ENCODE data around the gene DGCR8. TPM values are rescaled to one million over a fixed set of nuclear protein-coding genes. Genes with fewer than 3 reads are reported as not detected.

Gene DGCR8
- total RNA-seq, 2 experiments from 2014 or later, result 54.3 to 54.5 TPM

DNA sequence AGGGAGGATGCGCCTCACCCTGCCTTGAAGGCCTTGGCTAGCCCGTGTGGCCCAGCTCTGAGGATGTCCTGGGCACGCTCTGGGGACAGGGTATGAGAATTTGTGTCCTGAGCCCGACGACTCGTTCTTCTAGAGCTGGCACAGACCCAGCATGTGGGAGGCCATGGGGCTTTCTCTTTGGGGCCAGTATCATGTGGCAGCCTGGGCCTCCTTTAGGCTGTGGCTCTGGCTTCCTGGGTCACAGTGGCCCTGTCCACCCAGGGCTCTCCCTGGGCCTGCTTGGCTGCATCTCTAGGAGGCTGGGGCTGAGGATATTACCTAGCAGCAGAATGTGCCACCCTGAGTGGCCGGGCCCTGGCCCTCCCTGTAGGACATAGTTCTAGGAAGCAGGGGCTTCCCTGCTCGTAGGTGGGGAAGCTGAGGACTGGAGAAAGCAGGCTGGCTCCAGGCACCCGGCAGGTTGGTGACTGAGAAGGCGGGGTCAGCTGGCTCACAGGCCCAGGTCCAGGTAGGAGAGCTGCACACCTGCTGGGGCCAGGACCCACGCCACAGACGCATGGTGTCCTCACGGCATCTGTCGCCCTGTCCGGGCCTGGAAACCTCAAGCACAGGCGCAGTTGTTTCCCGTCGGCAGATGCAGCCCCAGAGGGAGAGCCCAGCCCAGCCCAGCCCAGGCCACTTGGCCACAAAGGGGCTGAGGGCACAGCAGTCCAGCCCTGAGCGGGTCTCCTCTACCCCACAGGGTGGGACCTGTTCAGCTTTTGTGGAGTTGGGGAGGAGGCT lies 64.0 kb downstream of the DGCR8 start:
- Mint-ChIP-seq H3K9me3 (no peaks in the 10 kb centered on the region), H3K4me1 (no peaks in the 10 kb centered on the region), H3K36me3 (peaks cover 1% of the 10 kb centered on the region), H3K4me3 (no peak overlapping the region), H3K27me3 (no peaks in the 10 kb centered on the region), H3K27ac (no peak overlapping the region)
- POLR2A ChIA-PET, result no interaction called here
- ATAC-seq (ENCODE audit: low read depth), result no peak
- DNase-seq, result no peak

DNA sequence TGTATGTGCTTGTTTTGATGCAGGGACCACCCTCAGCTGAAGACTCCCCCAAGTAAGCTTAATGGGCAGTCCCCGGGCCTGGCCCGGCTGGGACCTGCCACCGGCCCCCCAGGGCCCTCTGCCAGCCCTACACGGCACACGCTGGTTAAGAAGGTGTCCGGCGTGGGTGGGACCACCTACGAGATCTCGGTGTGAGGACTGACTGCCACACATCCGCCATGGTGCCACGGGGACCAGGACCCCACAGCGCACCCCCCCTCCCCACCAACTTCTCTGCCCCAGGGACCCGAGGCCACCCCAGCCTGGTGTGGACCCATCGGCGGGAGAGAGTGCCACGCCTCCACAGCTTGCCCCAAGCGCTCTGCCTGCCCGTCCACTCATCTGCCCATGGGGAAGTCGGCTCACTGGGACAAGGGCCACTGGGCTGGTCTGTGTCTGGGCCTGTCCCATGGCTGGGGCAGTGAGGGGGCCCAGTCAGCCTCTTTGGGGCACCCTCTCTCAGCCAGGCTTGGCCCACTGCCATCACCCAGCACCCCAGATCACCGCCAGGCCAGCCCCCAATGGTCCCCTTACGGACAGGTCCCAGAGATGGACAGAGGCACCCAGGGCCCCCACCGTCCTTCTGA lies 65.3 kb downstream of the DGCR8 start:
- no peaks in the 10 kb centered on the region for H3K27me3 Mint-ChIP-seq
- H3K27ac Mint-ChIP-seq, result no peak overlapping the region

GRCh38 chr22:20145832-20146223 lies 65.8 kb downstream of the DGCR8 start:
- no peaks in the 10 kb centered on the region for H3K27me3 Mint-ChIP-seq
- DNase-seq (no peak), ATAC-seq (ENCODE audit: low read depth) (no peak)
- H3K36me3 Mint-ChIP-seq, result no peaks in the 10 kb centered on the region
- H3K9me3 Mint-ChIP-seq, result no peaks in the 10 kb centered on the region
- H3K4me3 Mint-ChIP-seq, result no peak overlapping the region
- no peak overlapping the region for H3K27ac Mint-ChIP-seq
- no peaks in the 10 kb centered on the region for H3K4me1 Mint-ChIP-seq
- POLR2A ChIA-PET, result no interaction called here

More for the DNA sequence above, 65.3 kb downstream of the DGCR8 start:
- ATAC-seq (ENCODE audit: low read depth) (no peak), DNase-seq (no peak)
- no peaks in the 10 kb centered on the region for H3K4me1 Mint-ChIP-seq
- H3K4me3 Mint-ChIP-seq, result no peak overlapping the region
- POLR2A ChIA-PET, result no interaction called here
- H3K36me3 Mint-ChIP-seq, result no peaks in the 10 kb centered on the region
- H3K9me3 Mint-ChIP-seq, result no peaks in the 10 kb centered on the region

GRCh38 chr22:20146777-20147176 lies 66.7 kb downstream of the DGCR8 start:
- DNase-seq, result no peak
- H3K27me3 Mint-ChIP-seq, result no peaks in the 10 kb centered on the region

GRCh38 chr22:20147237-20147988 lies 67.4 kb downstream of the DGCR8 start:
- H3K4me1 Mint-ChIP-seq, result no peaks in the 10 kb centered on the region
- no peaks in the 10 kb centered on the region for H3K27me3 Mint-ChIP-seq
- POLR2A ChIA-PET, result no interaction called here
- DNase-seq, result no peak
- no peaks in the 10 kb centered on the region for H3K36me3 Mint-ChIP-seq
- no peak overlapping the region for H3K4me3 Mint-ChIP-seq
- no peak overlapping the region for H3K27ac Mint-ChIP-seq
- ATAC-seq (ENCODE audit: low read depth), result no peak
- no peaks in the 10 kb centered on the region for H3K9me3 Mint-ChIP-seq

More at GRCh38 chr22:20146777-20147176, 66.7 kb downstream of the DGCR8 start:
- Mint-ChIP-seq H3K36me3 (no peaks in the 10 kb centered on the region), H3K4me1 (no peaks in the 10 kb centered on the region), H3K27ac (no peak overlapping the region), H3K4me3 (no peak overlapping the region), H3K9me3 (no peaks in the 10 kb centered on the region)
- POLR2A ChIA-PET, result no interaction called here
- ATAC-seq (ENCODE audit: low read depth), result no peak

DNA sequence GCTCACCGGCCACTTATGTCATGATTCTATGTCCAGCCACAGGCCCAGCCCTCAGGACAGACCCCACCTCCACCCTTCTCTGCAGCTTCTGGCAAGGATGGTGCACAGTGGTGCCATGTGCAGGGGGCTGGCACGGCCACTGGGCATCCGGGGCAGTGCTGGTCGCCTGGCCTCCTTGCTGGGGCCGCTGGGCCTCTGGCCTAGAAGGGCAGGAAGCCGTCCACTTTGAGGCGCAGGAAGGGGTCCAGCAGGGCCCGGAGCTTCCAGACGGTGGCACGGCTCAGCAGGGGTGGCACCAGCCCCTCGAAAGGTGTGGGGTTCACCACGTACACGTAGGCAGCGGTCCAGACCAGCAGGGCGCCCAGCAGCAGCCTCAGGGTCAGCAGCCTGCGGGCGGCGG lies 68.4 kb downstream of the DGCR8 start:
- H3K9me3 Mint-ChIP-seq, result no peaks in the 10 kb centered on the region
- POLR2A ChIA-PET, result no interaction called here
- no peak for ATAC-seq (ENCODE audit: low read depth)

DNA sequence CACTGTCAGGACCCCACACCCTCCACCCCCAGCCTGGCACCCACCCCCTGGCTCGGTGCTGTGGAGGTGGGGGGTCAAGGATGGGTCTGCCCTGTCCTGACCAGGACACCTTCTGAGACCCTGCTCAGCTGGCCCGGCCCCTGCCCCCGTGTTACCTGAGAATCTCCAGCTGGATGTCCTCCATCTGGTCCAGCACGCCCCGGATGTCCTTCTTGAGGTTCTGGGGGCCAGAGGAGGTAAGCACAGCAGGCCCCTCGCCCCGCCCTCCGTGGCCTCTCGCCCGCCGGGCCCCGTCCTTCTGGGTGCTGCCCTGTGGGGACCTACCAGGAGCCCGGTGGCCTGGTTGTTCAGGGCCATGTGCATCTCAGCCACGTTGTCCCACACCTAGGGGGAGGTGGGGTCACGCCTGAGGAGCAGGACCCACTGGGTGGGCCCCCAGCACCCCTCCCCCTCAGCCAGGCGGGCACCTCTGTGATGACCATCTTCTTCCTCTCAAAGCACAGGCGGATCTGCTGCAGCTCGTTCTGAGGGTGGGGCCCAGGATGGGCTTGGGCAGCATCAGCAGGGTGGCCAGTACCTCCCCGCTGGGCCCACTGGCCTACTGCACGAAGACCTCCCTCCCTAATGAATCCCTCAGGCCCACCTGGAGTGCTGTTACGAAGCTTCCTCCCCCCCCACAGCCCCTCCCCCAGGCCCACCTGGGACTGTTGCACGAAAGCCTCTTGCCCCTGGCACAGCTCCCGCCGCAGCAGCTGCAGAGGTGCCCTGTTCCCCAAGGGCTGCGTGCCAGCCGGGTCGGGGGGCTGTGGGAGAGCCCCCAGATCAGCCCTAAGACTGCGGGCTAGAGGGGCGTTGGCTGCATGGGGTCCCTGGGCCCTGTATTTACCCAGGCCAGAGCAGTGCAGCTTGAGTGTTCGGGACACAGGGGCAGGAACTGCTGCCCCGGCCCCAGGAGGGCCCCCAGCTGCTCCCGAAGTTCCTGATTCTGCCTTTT lies 69.5 kb downstream of the DGCR8 start:
- Mint-ChIP-seq H3K4me1 (no peaks in the 10 kb centered on the region), H3K27me3 (no peaks in the 10 kb centered on the region), H3K4me3 (no peak overlapping the region), H3K9me3 (no peaks in the 10 kb centered on the region), H3K36me3 (no peaks in the 10 kb centered on the region), H3K27ac (no peak overlapping the region)
- POLR2A ChIA-PET, result no interaction called here
- DNase-seq (no peak), ATAC-seq (ENCODE audit: low read depth) (no peak)

More for the DNA sequence above, 68.4 kb downstream of the DGCR8 start:
- Mint-ChIP-seq H3K36me3 (no peaks in the 10 kb centered on the region), H3K27ac (no peak overlapping the region), H3K4me1 (no peaks in the 10 kb centered on the region), H3K27me3 (no peaks in the 10 kb centered on the region), H3K4me3 (no peak overlapping the region)
- no peak for DNase-seq

DNA sequence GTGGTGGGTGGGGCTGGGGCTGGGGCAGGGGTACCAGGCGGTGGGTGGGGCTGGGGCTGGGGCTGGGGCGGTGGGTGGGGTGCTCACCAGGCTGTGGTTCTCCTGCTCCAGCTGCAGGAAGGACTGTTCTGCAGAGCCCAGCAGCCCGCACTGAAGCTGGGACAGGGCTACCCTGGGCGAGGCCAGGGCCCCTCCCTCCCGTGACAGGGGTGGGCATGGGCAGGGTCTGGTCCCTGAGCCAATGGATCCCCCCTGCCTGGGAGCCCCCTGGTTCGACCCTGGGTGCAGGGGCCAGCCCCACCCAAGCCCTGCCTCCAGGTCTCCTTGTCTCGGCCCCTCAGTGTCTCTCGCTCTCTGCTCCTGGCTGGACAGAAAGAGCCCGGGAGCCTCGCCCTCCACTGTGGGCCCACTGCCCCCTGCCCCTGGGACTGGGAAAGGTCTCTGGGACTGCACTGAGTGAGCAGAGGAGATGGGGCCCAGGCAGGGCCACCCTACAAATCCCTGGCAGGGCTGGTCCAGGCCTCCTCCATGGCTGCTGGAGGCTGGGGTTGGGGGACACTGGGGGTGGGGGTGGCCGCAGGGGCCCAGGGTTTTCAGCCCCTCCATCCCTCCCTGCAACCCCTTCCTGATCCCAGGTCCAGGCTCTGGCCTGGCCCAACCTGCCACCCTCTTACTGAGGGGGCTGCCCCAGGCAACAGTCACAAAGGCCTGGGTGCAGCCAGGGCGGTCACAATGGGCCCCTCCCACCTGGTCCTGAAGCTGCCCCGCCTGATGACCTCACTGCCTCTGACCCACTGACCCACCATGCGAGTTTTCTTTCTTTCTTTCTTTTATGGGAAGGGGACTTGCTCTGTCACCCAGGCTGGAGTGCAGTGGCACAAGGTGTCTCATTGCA lies 70.6 kb downstream of the DGCR8 start, which contains the start of gene CCDC188:
CCDC188 (minus strand) TSS at position 675 of the 895 bp plus-strand sequence; CDS start at position 606, 69 bp downstream.
- no peaks in the 10 kb centered on the region for H3K4me1 Mint-ChIP-seq
- no peaks in the 10 kb centered on the region for H3K36me3 Mint-ChIP-seq
- DNase-seq (no peak), ATAC-seq (ENCODE audit: low read depth) (no peak)
- H3K9me3 Mint-ChIP-seq, result no peaks in the 10 kb centered on the region
- no peak within 1 kb of the TSS for H3K27ac Mint-ChIP-seq
- POLR2A ChIA-PET, result no interaction called here
- no peaks in the 10 kb centered on the region for H3K27me3 Mint-ChIP-seq
- H3K4me3 Mint-ChIP-seq, result no peak within 1 kb of the TSS

DNA sequence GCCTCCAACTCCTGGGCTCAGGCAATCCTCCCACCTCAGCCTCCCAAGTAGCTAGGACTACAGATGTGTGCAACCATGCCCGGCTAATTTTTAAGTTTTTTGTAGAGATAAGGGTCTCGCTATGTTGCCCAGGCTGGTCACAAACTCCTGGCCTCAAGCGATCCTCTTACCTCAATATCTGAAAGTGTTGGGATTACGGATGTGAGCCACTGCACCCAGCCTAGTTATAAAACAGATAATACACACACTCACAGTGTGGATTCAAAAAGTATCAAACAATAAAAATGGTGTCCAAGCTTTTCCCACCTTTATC lies 71.2 kb downstream of the DGCR8 start:
- no peak for DNase-seq
- no peak overlapping the region for H3K27ac Mint-ChIP-seq
- no peak overlapping the region for H3K4me3 Mint-ChIP-seq
- POLR2A ChIA-PET, result no interaction called here
- no peaks in the 10 kb centered on the region for H3K9me3 Mint-ChIP-seq
- ATAC-seq (ENCODE audit: low read depth), result no peak
- no peaks in the 10 kb centered on the region for H3K4me1 Mint-ChIP-seq
- no peaks in the 10 kb centered on the region for H3K27me3 Mint-ChIP-seq
- H3K36me3 Mint-ChIP-seq, result no peaks in the 10 kb centered on the region

- H3K4me3 Mint-ChIP-seq, result no peak overlapping the region
- no peaks in the 10 kb centered on the region for H3K36me3 Mint-ChIP-seq
- DNase-seq (no peak), ATAC-seq (ENCODE audit: low read depth) (no peak)
- H3K4me1 Mint-ChIP-seq, result no peaks in the 10 kb centered on the region
- no peak overlapping the region for H3K27ac Mint-ChIP-seq
- H3K9me3 Mint-ChIP-seq, result no peaks in the 10 kb centered on the region
- POLR2A ChIA-PET, result no interaction called here
- no peaks in the 10 kb centered on the region for H3K27me3 Mint-ChIP-seq
Measured at GRCh38 chr22:20152464-20152890, 72.4 kb downstream of the DGCR8 start.

DNA sequence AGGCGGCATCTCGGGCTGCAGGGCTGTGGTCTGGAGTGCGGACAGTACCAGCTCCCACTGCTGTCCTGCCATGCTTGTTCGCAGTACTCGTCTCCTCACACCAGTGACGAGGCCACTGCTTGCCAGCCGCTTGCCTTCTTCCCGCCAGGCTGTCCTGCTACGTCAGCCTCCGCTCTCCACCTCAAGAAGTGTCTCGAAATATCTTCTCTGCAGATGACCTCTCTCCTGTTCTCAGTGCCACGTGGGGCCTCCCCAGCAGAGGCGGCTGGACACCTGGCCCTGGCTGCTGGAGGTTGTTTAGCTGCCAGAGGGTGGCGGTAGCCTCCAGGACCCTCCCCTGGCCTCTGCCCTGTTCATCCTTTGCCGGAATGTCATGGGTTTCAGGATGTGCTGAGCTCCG lies 73.9 kb downstream of the DGCR8 start:
- DNase-seq, result no peak
- no peak for ATAC-seq (ENCODE audit: low read depth)
- H3K27me3 Mint-ChIP-seq, result peaks cover 2% of the 10 kb centered on the region
- no peaks in the 10 kb centered on the region for H3K9me3 Mint-ChIP-seq
- no peak overlapping the region for H3K4me3 Mint-ChIP-seq
- H3K4me1 Mint-ChIP-seq, result no peaks in the 10 kb centered on the region
- no peaks in the 10 kb centered on the region for H3K36me3 Mint-ChIP-seq
- POLR2A ChIA-PET, result no interaction called here
- no peak overlapping the region for H3K27ac Mint-ChIP-seq

DNA sequence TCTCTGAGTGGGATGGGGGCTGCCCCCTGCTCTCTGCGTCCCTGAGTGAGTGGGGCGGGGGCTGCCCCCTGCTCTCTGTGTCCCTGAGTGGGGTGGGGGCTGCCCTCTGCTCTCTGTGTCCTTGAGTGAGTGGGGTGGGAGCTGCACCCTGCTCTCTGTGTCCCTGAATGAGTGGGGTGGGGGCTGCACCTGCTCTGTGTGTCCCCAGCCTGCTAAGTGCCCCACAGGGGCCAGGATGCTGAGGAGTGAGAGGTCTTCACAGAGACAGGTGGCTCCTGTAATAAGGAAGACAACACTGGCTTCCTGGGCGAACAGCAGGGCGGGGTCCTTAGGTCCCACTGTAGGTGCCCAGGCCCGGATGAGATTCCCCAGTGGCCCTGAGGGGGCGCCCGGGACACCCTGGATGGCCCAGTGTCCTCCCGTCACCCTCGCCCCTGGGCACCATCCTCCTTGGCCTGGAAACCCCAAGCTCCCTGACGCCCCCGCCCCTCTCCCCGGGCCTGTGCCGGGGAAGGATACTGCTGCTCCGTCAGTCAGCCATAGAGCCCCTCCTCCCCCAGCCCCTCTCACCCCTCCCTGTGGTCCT lies 74.7 kb downstream of the DGCR8 start:
- Mint-ChIP-seq H3K27ac (no peak overlapping the region), H3K9me3 (no peaks in the 10 kb centered on the region), H3K4me1 (no peaks in the 10 kb centered on the region), H3K36me3 (no peaks in the 10 kb centered on the region), H3K27me3 (peaks cover 2% of the 10 kb centered on the region), H3K4me3 (no peak overlapping the region)
- DNase-seq, result no peak
- POLR2A ChIA-PET, result no interaction called here
- ATAC-seq (ENCODE audit: low read depth), result no peak
